AG09309 (cell line): Measurements from ENCODE around the gene DSC1.

Experiments
- DNase-seq: peaks from one replicate; pipeline ENCODE4 v3.0.0-alpha.2; 2010; ENCODE audit warnings: low read depth
- H3K4me3 ChIP-seq: 2 replicates; pipeline ENCODE4 v1.5.1; 2011; ENCODE audit warnings: mild to moderate bottlenecking, low read depth, low read length, moderate library complexity; ENCODE audit not compliant: control insufficient read depth
- TF ChIP-seq, protein P1 (sequence below): IDR thresholded peaks from 2 replicates; pipeline ENCODE4 v1.5.1; 2011; ENCODE audit warnings: mild to moderate bottlenecking, low read depth, low read length, inconsistent platforms; ENCODE audit not compliant: insufficient read depth, control insufficient read depth; ENCODE audit errors: missing control alignments

The DSC1 gene

DNA sequence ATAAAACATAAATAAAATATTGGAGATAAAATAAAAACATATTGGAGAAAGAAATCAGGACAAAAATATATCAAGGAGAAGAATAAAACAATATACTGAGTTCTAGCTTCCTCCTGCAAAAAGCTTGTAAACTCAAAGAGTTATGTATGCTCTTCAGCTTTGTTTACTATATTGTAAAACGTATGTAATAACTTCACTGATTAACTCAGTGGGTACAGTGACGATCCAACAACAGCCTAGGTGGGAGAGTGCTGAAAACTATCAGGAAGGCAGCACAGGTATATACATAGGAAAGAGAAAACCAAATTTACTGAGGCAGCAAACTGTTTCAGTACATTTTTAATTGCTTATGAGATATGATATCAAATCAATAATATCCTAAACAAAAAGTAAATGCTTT is 68.8 kb downstream of the DSC1 start:
- no peak for DNase-seq
- no peak overlapping the region for H3K4me3 ChIP-seq
- TF ChIP-seq, protein P1, sequence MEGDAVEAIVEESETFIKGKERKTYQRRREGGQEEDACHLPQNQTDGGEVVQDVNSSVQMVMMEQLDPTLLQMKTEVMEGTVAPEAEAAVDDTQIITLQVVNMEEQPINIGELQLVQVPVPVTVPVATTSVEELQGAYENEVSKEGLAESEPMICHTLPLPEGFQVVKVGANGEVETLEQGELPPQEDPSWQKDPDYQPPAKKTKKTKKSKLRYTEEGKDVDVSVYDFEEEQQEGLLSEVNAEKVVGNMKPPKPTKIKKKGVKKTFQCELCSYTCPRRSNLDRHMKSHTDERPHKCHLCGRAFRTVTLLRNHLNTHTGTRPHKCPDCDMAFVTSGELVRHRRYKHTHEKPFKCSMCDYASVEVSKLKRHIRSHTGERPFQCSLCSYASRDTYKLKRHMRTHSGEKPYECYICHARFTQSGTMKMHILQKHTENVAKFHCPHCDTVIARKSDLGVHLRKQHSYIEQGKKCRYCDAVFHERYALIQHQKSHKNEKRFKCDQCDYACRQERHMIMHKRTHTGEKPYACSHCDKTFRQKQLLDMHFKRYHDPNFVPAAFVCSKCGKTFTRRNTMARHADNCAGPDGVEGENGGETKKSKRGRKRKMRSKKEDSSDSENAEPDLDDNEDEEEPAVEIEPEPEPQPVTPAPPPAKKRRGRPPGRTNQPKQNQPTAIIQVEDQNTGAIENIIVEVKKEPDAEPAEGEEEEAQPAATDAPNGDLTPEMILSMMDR, result no peak

DNA sequence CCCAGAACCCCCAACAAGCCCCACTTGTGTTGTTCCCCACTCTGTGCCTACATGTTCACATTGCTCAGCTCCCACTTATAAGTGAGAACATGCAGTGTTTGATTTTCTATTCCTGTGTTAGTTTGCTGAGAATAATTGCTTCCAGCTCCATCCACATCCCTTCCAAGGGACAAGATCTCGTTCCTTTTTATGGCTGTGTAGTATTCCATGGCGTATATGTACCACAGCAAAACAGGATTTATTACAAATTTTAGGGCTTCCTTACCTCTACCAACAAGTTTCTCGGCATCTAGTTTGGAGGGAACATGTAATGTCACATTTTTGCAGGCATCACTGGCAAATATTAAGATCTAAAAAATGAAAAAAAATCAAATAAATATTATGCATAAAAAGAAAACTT is 69.4 kb downstream of the DSC1 start:
- no peak for DNase-seq
- H3K4me3 ChIP-seq, result no peak overlapping the region
- TF ChIP-seq, protein P1, result no peak

DNA sequence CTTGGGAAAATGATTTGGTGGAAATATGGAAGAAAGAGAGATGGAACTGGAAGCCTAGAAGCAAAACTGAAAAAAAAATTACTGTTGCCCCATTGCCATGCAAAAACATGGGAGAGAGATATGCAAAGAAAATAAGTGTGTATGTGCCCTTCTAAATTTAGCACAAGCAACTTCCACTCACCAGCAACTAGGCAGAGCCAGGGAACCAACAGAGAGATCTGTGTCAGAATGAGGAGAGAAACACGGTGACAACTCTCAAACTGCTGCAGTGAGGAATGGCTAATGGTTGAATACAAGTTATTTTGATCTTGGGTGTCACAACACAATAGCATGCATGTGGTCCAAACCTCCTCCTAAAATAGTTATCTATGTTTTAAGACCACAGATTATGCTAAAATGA is 71.3 kb downstream of the DSC1 start:
- no peak overlapping the region for H3K4me3 ChIP-seq
- TF ChIP-seq, protein P1, result no peak
- no peak for DNase-seq

DNA sequence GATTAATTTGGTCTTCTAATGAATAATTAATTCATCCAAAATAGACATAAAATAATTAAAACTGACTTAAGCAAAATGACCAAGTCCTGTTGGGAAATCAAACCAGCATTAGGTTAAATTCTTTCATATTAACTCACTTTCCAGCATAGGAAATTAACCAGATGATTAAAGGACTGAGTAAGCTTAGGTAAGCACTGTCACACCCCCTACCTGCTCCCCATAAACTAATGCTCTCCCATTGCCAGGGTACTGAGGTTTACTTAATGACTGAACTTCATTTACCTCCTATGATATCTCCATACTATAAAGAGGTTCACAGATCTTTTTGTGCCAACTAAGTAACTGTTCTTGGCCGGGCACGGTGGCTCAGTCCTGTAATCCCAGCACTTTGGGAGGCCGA is 74.1 kb downstream of the DSC1 start:
- no peak for DNase-seq
- H3K4me3 ChIP-seq, result no peak overlapping the region
- TF ChIP-seq, protein P1, result no peak

DNA sequence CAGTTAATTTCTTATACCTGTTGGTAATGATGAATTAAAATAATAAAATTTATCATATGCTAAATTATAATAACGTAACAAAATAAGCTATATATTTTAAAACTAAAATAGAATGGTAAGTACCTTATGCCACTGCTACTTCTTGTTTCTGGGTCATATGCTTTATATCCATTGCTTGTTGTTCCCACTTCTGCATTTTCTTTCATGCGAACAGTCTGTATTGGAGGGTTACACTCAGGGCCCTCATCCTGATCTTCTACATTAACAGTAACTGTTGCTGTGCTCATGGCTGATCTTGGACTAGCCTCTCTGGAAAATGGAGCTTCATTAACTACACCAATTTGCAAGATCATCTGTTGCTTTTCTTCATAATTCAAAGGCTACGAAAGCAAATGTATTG is 82.7 kb downstream of the DSC1 start:
- TF ChIP-seq, protein P1, result no peak
- no peak overlapping the region for H3K4me3 ChIP-seq
- no peak for DNase-seq
